Uterus (tissue), 4 donors: ENCODE results near the gene HYDIN. TPM values are rescaled to one million over a fixed set of nuclear protein-coding genes. Genes with fewer than 3 reads are reported as not detected.

ENCODE experiments used
- DNase-seq, 2 donors: peaks; one replicate each; pipeline ENCODE4 v3.0.0-alpha.2; 2019 to 2020
- H3K27ac ChIP-seq, 2 donors: fragments of 200-600 bp; sonication (generic); 1 replicate in 1 of 2; 2 replicates in 1 of 2; pipeline ENCODE4 v1.5.1; 2016 to 2018
- H3K27me3 ChIP-seq, 2 donors: fragments of 200-600 bp; sonication (generic); one replicate each; pipeline ENCODE4 v1.5.1; 2018 to 2019; ENCODE audit warnings: control low read depth in 1 of 2
- H3K36me3 ChIP-seq, 2 donors: fragments of 200-600 bp; sonication (generic); one replicate each; pipeline ENCODE4 v1.5.1; 2019; ENCODE audit warnings: control low read depth in 1 of 2
- H3K4me1 ChIP-seq, 2 donors: fragments of 200-600 bp; sonication (generic); one replicate each; pipeline ENCODE4 v1.5.1; 2018 to 2019; ENCODE audit warnings: control low read depth in 1 of 2
- H3K4me3 ChIP-seq, 2 donors: fragments of 200-600 bp; sonication (generic); 1 replicate in 1 of 2; 2 replicates in 1 of 2; pipeline ENCODE4 v1.5.1; 2018 to 2019; ENCODE audit warnings: mild to moderate bottlenecking in 1 of 2
- H3K9me3 ChIP-seq, 2 donors: fragments of 200-600 bp; sonication (generic); one replicate each; pipeline ENCODE4 v1.5.1; 2019; ENCODE audit warnings: control low read depth in 1 of 2
- POLR2A ChIP-seq, 2 donors: fragments of 450-650 bp; IDR thresholded peaks; one replicate each; pipeline ENCODE4 v1.6.1; 2016; ENCODE audit warnings: antibody characterized with exemption in 2 of 2, mild to moderate bottlenecking in 1 of 2, moderate library complexity in 1 of 2
- intact Hi-C: fragments of 100-400 bp; cut with DNase I; formaldehyde crosslinking; loops from one replicate; pipeline ENCODE4 v1.15.1; 2023; ENCODE audit warnings: low total_unique reads
- total RNA-seq, 4 donors: library from RNA; depleted of rRNA in 3 of 4; stranded (reverse); fragments of >200 nt in 3 of 4; gene quantifications; one replicate each; pipeline versions ENCODE4 v1.1.0 to v1.2.4, GENCODE V29; 2014 to 2023
- TF ChIP-seq, protein P1 (sequence below), 4 experiments: fragments of 200-600 bp in 2 of 4; fragments of 450-650 bp in 2 of 4; sonication (generic) in 2 of 4; IDR thresholded peaks; one replicate each; pipeline ENCODE4 v1.5.1; 2016 to 2019; ENCODE audit warnings: antibody characterized with exemption in 4 of 4, mild to moderate bottlenecking in 2 of 4, moderate library complexity in 1 of 4
- donor health status: DM: yes; HTN: yes; CAD: no.

The HYDIN gene
- total RNA-seq, 4 donors from 2014 or later, result under 0.01 to 23.6 (median 8.8) TPM

DNA sequence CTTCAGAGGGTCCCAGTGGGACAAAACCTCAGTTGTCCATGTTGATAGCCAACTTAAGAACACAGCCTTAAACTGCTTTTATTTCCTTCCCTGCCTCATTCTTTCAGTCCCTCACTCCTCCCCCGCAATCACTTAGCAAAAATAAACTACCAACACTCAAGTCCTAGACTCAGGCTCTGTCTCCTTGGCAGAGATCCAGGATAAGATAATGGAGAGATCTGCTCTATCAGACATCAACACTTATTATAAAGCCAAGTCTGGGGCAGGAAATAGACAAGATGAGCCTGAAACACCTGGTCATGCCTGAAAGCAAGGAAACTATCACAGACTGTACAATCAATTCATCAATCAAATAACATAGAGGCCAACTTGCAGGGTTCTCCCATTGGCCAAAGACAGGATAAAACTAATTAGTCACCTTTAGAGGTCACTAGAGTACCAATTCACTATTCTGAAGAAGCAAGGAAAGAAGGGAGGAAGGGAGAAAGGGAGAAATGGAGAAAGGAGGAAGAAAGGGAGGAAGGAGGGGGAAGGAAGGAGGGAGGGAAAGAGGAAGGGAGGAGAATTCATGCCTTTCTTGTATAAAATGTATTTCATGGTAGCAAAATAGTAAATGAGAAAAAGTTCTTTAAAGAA is 15.7 kb downstream of the HYDIN start:
- H3K36me3 ChIP-seq, result no peaks in the 10 kb centered on the region
- no peak overlapping the region for H3K27ac ChIP-seq
- H3K4me3 ChIP-seq, result no peak overlapping the region
- H3K27me3 ChIP-seq, result no peaks in the 10 kb centered on the region
- H3K9me3 ChIP-seq, result no peaks in the 10 kb centered on the region
- H3K4me1 ChIP-seq, result no peaks in the 10 kb centered on the region
- TF ChIP-seq POLR2A (IDR thresholded peaks at IDR 0.05), result no peak
- TF ChIP-seq, protein P1, sequence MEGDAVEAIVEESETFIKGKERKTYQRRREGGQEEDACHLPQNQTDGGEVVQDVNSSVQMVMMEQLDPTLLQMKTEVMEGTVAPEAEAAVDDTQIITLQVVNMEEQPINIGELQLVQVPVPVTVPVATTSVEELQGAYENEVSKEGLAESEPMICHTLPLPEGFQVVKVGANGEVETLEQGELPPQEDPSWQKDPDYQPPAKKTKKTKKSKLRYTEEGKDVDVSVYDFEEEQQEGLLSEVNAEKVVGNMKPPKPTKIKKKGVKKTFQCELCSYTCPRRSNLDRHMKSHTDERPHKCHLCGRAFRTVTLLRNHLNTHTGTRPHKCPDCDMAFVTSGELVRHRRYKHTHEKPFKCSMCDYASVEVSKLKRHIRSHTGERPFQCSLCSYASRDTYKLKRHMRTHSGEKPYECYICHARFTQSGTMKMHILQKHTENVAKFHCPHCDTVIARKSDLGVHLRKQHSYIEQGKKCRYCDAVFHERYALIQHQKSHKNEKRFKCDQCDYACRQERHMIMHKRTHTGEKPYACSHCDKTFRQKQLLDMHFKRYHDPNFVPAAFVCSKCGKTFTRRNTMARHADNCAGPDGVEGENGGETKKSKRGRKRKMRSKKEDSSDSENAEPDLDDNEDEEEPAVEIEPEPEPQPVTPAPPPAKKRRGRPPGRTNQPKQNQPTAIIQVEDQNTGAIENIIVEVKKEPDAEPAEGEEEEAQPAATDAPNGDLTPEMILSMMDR (IDR thresholded peaks at IDR 0.05), result no peak
- intact Hi-C loops, result no loop called here
- no peak for DNase-seq

DNA sequence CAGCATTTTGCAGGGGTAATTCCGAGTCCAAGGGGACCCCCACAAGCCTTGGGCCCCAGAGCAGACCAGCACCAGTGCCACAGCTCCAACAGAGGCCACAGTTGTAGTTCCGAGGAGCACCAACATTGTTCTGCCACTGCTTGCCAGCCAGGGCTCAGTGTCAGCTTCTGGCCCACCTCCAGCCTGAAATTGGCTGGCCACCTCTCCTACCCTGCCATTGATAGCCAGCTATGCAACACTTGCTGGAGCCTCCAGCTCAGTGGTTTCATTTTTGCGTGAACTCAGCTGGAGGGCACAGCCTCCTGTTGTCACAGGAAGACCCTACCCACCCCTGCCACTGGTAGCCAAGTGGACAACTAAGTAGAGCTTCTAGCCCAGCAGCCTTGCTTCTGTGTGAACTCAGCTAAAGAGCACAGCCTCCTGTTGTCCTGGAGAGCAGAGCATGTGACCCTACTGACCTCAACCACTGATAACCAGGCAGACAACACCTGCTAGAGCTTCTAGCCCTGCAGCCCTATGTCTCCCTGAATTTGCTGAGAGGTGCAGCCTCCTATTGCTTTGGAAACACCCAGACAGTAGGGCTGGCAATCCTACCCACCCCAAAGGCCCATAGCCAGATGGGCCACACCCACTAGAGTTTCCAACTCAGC is 24.9 kb downstream of the HYDIN start:
- intact Hi-C loops, result no loop called here
- H3K4me1 ChIP-seq, result no peaks in the 10 kb centered on the region
- no peak overlapping the region for H3K4me3 ChIP-seq
- DNase-seq, result no peak
- H3K27ac ChIP-seq, result no peak overlapping the region
- no peaks in the 10 kb centered on the region for H3K36me3 ChIP-seq
- H3K27me3 ChIP-seq, result no peaks in the 10 kb centered on the region
- H3K9me3 ChIP-seq, result no peaks in the 10 kb centered on the region
- TF ChIP-seq POLR2A (IDR thresholded peaks at IDR 0.05), result no peak
- TF ChIP-seq, protein P1 (IDR thresholded peaks at IDR 0.05), result no peak

DNA sequence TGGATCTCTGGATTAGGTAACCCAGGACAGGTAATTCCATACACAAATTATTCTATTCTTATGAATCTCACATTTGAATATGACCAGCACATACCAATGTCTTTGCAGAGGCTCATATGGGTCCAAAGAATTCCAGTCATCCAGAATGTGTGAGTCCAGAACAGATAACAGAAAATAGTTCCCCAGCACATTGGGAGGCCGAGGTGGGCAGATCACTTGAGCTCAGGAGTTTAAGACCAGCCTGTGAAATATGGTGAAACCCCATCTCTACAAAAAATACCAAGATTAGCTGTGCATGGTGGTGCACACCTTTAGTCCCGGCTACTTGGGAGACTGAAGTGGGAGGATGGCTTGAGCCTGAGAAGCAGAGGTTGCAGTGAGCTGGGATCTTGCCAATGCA is 26.9 kb downstream of the HYDIN start:
- DNase-seq, result no peak
- Histone ChIP-seq H3K36me3 (no peaks in the 10 kb centered on the region), H3K4me3 (no peak overlapping the region), H3K9me3 (no peaks in the 10 kb centered on the region), H3K4me1 (no peaks in the 10 kb centered on the region), H3K27me3 (no peaks in the 10 kb centered on the region), H3K27ac (no peak overlapping the region)
- TF ChIP-seq POLR2A (IDR thresholded peaks at IDR 0.05), result no peak
- TF ChIP-seq, protein P1 (IDR thresholded peaks at IDR 0.05), result no peak
- intact Hi-C loops, result no loop called here

DNA sequence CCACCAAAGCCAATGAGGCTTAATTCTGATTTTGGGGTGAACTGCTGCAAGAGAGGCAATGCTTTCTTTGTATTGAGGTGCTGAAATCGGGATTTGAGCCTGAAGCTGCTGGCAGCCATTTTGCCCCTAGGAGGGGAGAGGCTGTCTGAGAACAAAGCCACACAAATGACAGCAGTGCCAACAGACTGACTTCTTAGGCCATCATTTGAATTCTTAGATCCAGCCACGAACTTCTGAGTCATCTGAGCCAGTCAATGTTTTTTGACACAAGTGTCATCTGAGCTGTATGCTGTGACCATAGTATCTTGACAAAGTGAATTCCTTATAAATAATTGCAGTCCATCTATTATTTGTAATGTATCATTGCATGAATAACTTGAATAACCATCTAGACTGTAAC is 29.0 kb downstream of the HYDIN start:
- Histone ChIP-seq H3K27me3 (no peaks in the 10 kb centered on the region), H3K9me3 (peaks cover 0 to 4% of the 10 kb centered on the region in 2 donors), H3K4me1 (no peaks in the 10 kb centered on the region), H3K27ac (no peak overlapping the region), H3K36me3 (no peaks in the 10 kb centered on the region), H3K4me3 (no peak overlapping the region)
- TF ChIP-seq, protein P1 (IDR thresholded peaks at IDR 0.05), result no peak
- TF ChIP-seq POLR2A (IDR thresholded peaks at IDR 0.05), result no peak
- intact Hi-C loops, result no loop called here
- DNase-seq, result no peak

DNA sequence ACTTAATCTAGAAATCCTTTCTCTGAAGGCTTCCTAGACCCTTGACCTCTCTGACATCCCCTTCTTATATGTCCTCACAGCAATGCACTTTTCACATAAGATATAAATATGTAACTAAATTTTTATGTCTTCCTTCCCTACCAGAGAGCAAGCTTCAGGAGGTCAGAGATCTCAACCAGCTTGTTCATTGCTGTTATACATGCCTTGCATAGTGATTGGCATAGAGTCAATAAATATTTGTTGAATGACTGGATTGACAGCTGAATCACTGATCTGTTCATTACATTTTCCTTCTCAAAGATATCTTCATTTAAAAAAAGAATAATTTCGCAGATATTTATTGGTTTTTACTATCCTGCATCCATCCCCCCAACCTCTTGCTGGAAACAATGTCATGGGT is 29.5 kb downstream of the HYDIN start:
- DNase-seq, result no peak
- H3K27ac ChIP-seq, result no peak overlapping the region
- H3K36me3 ChIP-seq, result no peaks in the 10 kb centered on the region
- H3K27me3 ChIP-seq, result no peaks in the 10 kb centered on the region
- intact Hi-C loops, result no loop called here
- no peaks in the 10 kb centered on the region for H3K4me1 ChIP-seq
- H3K9me3 ChIP-seq, result peaks cover 0 to 4% of the 10 kb centered on the region in 2 donors
- no peak for TF ChIP-seq POLR2A (IDR thresholded peaks at IDR 0.05)
- TF ChIP-seq, protein P1 (IDR thresholded peaks at IDR 0.05), result no peak
- H3K4me3 ChIP-seq, result no peak overlapping the region
